ENCODE data around the gene LPP.

Gene LPP

GRCh38 chr3:188269040-188269439, 115.1 kb downstream of the LPP start:
- Histone ChIP-seq H3K9me3 (ENCODE audit: low read length) (no peaks in the 10 kb centered on the region), H3K4me2 (ENCODE audit: low read length) (no peak overlapping the region), H3K79me2 (ENCODE audit: insufficient read depth, low read length) (no peaks in the 10 kb centered on the region), H3K27ac (ENCODE audit: low read depth, low read length, poor library complexity, severe bottlenecking) (no peak overlapping the region), H3K9ac (ENCODE audit: low read length) (no peak overlapping the region), H3F3A (ENCODE audit: insufficient read depth, low read length) (no peaks in the 10 kb centered on the region), H4K20me1 (ENCODE audit: insufficient read depth, low read length) (no peaks in the 10 kb centered on the region), H3K9me2 (ENCODE audit: low read depth, low read length) (no peaks in the 10 kb centered on the region), H3K27me3 (ENCODE audit: insufficient read depth, low read length) (no peaks in the 10 kb centered on the region), H3K4me3 (ENCODE audit: low read depth, low read length, poor library complexity, severe bottlenecking) (no peak overlapping the region), H3K4me1 (ENCODE audit: insufficient read depth, low read length, severe bottlenecking) (peaks cover 31% of the 10 kb centered on the region), H3K36me3 (ENCODE audit: insufficient read depth, low read length) (no peaks in the 10 kb centered on the region; the same call in 1 of the 2 replicates), H2AFZ (ENCODE audit: low read length) (no peak overlapping the region)
- TF ChIP-seq CTCF (IDR thresholded peaks at IDR 0.05; ENCODE audit: low read length) = no peak
- no peak for TF ChIP-seq EZH2 (IDR thresholded peaks at IDR 0.05; ENCODE audit: borderline replicate concordance, low read length)

GRCh38 chr3:188270423-188270972, 116.5 kb downstream of the LPP start:
- Histone ChIP-seq H3K4me3 (ENCODE audit: low read depth, low read length, poor library complexity, severe bottlenecking) (no peak overlapping the region), H3K4me2 (ENCODE audit: low read length) (no peak overlapping the region; the same call in 1 of the 2 replicates), H3K27me3 (ENCODE audit: insufficient read depth, low read length) (no peaks in the 10 kb centered on the region), H3K36me3 (ENCODE audit: insufficient read depth, low read length) (no peaks in the 10 kb centered on the region; the same call in 1 of the 2 replicates), H3K4me1 (ENCODE audit: insufficient read depth, low read length, severe bottlenecking) (peaks cover 31% of the 10 kb centered on the region), H3K9me3 (ENCODE audit: low read length) (no peaks in the 10 kb centered on the region), H3F3A (ENCODE audit: insufficient read depth, low read length) (no peaks in the 10 kb centered on the region), H3K9ac (ENCODE audit: low read length) (no peak overlapping the region), H2AFZ (ENCODE audit: low read length) (no peak overlapping the region), H3K9me2 (ENCODE audit: low read depth, low read length) (no peaks in the 10 kb centered on the region), H4K20me1 (ENCODE audit: insufficient read depth, low read length) (no peaks in the 10 kb centered on the region), H3K27ac (ENCODE audit: low read depth, low read length, poor library complexity, severe bottlenecking) (no peak overlapping the region), H3K79me2 (ENCODE audit: insufficient read depth, low read length) (no peaks in the 10 kb centered on the region)
- no peak for TF ChIP-seq EZH2 (IDR thresholded peaks at IDR 0.05; ENCODE audit: borderline replicate concordance, low read length)
- no peak for TF ChIP-seq CTCF (IDR thresholded peaks at IDR 0.05; ENCODE audit: low read length)

- H3K27ac ChIP-seq (ENCODE audit: low read depth, low read length, poor library complexity, severe bottlenecking) = no peak overlapping the region
- H3K79me2 ChIP-seq (ENCODE audit: insufficient read depth, low read length) = no peaks in the 10 kb centered on the region
- H3K27me3 ChIP-seq (ENCODE audit: insufficient read depth, low read length) = no peaks in the 10 kb centered on the region
- H3K9ac ChIP-seq (ENCODE audit: low read length) = no peak overlapping the region
- H3K4me2 ChIP-seq (ENCODE audit: low read length) = no peak overlapping the region; the same call in 1 of the 2 replicates
- no peak overlapping the region for H2AFZ ChIP-seq (ENCODE audit: low read length)
- H3K4me3 ChIP-seq (ENCODE audit: low read depth, low read length, poor library complexity, severe bottlenecking) = no peak overlapping the region
- H3K9me3 ChIP-seq (ENCODE audit: low read length) = no peaks in the 10 kb centered on the region
- H4K20me1 ChIP-seq (ENCODE audit: insufficient read depth, low read length) = no peaks in the 10 kb centered on the region
- H3K36me3 ChIP-seq (ENCODE audit: insufficient read depth, low read length) = no peaks in the 10 kb centered on the region; the same call in 1 of the 2 replicates
- no peaks in the 10 kb centered on the region for H3F3A ChIP-seq (ENCODE audit: insufficient read depth, low read length)
- no peak for TF ChIP-seq CTCF (IDR thresholded peaks at IDR 0.05; ENCODE audit: low read length)
- no peak for TF ChIP-seq EZH2 (IDR thresholded peaks at IDR 0.05; ENCODE audit: borderline replicate concordance, low read length)
- no peaks in the 10 kb centered on the region for H3K9me2 ChIP-seq (ENCODE audit: low read depth, low read length)
- peaks cover 31% of the 10 kb centered on the region for H3K4me1 ChIP-seq (ENCODE audit: insufficient read depth, low read length, severe bottlenecking)
These were observed 117.4 kb downstream of the LPP start for GRCh38 chr3:188271226-188271914.
